ENCODE data around the gene USP31.

The USP31 gene

GRCh38 chr16:23160574-23160973, 11.3 kb upstream of the USP31 start:
- in situ Hi-C loops (cut with MboI; ENCODE audit: low sequenced_read_pairs, unreplicated experiment) = no loop called here
- no peak for DNase-seq (ENCODE audit: low spot score)
- no peak for TF ChIP-seq CTCF (IDR thresholded peaks at IDR 0.05; ENCODE audit: borderline replicate concordance, control extremely low read depth, extremely low read depth, insufficient read depth, missing control alignments)

- DNase-seq (ENCODE audit: low spot score) = no peak
- in situ Hi-C loops (cut with MboI; ENCODE audit: low sequenced_read_pairs, unreplicated experiment) = no loop called here
Measured at GRCh38 chr16:23160082-23160481, 10.8 kb upstream of the USP31 start.

GRCh38 chr16:23158114-23158513, 8.9 kb upstream of the USP31 start:
- in situ Hi-C loops (cut with MboI; ENCODE audit: low sequenced_read_pairs, unreplicated experiment) = no loop called here
- DNase-seq (ENCODE audit: low spot score) = no peak
- TF ChIP-seq CTCF (IDR thresholded peaks at IDR 0.05; ENCODE audit: borderline replicate concordance, control extremely low read depth, extremely low read depth, insufficient read depth, missing control alignments) = no peak

More at GRCh38 chr16:23160082-23160481, 10.8 kb upstream of the USP31 start:
- no peak for TF ChIP-seq CTCF (IDR thresholded peaks at IDR 0.05; ENCODE audit: borderline replicate concordance, control extremely low read depth, extremely low read depth, insufficient read depth, missing control alignments)

- in situ Hi-C loops (cut with MboI; ENCODE audit: low sequenced_read_pairs, unreplicated experiment) = no loop called here
- DNase-seq (ENCODE audit: low spot score) = no peak
- no peak for TF ChIP-seq CTCF (IDR thresholded peaks at IDR 0.05; ENCODE audit: borderline replicate concordance, control extremely low read depth, extremely low read depth, insufficient read depth, missing control alignments)
Measured at GRCh38 chr16:23156946-23157460, 7.8 kb upstream of the USP31 start.

GRCh38 chr16:23156110-23156509, 6.9 kb upstream of the USP31 start:
- DNase-seq (ENCODE audit: low spot score) = no peak
- in situ Hi-C loops (cut with MboI; ENCODE audit: low sequenced_read_pairs, unreplicated experiment) = no loop called here
- TF ChIP-seq CTCF (IDR thresholded peaks at IDR 0.05; ENCODE audit: borderline replicate concordance, control extremely low read depth, extremely low read depth, insufficient read depth, missing control alignments) = no peak

- no peak for DNase-seq (ENCODE audit: low spot score)
- TF ChIP-seq CTCF (IDR thresholded peaks at IDR 0.05; ENCODE audit: borderline replicate concordance, control extremely low read depth, extremely low read depth, insufficient read depth, missing control alignments) = no peak
- in situ Hi-C loops (cut with MboI; ENCODE audit: low sequenced_read_pairs, unreplicated experiment) = no loop called here
Measured at GRCh38 chr16:23155445-23156049, 6.3 kb upstream of the USP31 start.

Data from GM13976 (cell line).